ENCODE measurements around the gene PKNOX1. TPM values are rescaled to one million over a fixed set of nuclear protein-coding genes. Genes with fewer than 3 reads are reported as not detected.
"Not testable (repeated sequence)": the region's sequence is repeated elsewhere in the genome, so short reads cannot be mapped to it uniquely, and the experiment has no call there.

The PKNOX1 gene
- polyA plus RNA-seq, 6 donors from 2014 or later = 10.8 to 29.5 (median 20.9) TPM

DNA sequence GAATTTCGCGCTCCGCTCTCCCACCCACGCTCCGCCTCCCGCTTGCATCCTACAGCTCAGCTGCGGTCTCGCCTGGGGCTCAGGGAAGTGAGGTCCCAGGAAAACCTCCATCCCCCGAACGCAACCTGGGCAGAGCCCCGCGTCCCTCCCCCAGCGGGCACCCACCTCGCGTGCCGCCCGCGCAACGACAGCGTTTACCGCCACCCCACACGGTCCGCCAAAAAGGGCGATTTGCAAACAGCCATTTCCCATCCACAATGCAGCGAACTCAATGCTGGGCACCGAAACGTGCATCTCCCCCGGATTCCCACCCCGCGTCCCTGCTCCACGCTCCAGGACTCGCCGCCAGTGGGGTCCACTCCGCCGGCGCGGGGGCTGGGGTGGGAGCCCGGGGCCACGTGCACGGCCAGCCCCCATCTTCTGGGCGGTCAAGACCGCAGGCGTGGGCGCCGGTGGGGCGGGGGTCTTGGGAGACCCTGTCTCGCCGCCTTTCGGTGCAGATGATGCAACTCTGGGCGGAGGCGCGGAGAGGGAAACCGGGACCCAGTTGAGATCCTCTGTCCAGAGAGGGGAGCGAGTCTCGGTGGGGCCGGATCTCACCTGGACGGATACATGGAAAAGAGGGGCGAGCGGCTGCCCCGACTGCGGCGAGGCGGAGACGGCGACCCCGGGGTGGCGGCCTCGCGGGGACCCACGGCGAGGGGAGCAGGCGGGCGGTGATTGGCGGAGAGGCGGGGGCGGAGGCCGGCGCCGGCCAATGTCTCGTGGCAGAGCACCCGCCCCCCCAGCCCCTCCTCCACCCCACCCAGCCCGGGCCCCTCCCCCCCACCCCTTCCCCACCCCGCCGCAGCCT lies 101.0 kb downstream of the PKNOX1 start, which contains the start of gene CBS:
TSS of gene CBS (minus strand) at position 666 of the 853 bp plus-strand sequence. CDS start 3,642 bp downstream, outside the sequence.
- not testable (repeated sequence) for H3K27ac Mint-ChIP-seq, H3K27me3 Mint-ChIP-seq, H3K4me3 Mint-ChIP-seq, H3K9me3 Mint-ChIP-seq, H3K4me1 Mint-ChIP-seq, H3K36me3 Mint-ChIP-seq, DNase-seq
- peak; percentile 16 to 28 for ATAC-seq (ENCODE audit: low read depth in 2 of 2)

DNA sequence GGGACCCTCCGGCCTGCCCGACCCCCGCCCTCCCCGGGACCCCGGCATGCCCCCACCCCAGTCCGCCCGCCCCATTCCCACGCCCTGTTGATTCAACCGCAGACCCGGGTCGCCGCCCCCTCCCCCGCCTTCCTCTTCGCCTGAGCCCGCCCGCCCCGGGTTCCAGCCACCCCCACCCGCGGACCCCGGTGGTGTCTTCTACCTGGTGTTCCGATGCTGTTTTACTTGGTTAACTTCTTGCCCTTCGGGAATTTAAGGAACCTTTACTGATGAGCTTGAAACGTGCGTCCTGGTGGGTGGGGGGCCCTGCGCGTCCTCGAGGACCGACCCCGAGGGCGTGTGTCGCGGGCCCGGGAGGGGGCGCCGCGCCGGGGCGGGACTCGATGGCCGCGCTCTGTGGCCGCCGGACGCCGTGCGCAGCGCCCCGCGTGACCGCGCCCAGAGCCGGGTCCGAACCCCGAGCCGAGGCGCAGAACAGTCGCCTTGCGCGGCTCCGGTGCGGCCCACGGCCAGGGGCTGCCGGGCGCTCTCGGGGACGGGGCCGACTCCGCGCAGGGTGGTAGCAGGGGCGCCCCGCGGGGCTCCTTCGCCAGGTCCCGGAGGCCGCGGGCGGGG lies 101.8 kb downstream of the PKNOX1 start:
- H3K9me3 Mint-ChIP-seq, H3K4me3 Mint-ChIP-seq, H3K27ac Mint-ChIP-seq, DNase-seq, H3K36me3 Mint-ChIP-seq, H3K27me3 Mint-ChIP-seq, H3K4me1 Mint-ChIP-seq: not testable (repeated sequence)
- peak in 1 of 2 donors; percentile 27 for ATAC-seq (ENCODE audit: low read depth in 2 of 2)

DNA sequence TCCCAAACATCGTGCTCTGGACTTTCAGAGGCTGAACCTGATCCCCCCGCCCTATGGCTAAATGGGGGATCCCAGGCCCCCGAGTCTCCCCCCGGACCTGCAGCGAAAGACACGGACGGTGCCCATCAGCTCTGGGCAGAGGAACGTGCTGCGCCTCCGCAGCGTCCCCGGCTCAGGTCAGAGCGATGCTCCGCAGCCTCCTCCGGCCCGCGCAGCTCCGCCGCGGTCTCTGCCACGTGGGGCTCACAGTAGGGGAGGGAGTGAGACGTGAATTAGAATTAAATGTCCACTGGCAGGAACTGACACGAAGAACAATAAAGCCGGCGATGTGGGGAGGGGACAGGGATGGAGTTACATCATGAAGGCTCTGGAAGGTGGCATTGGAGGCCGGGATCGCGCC lies 102.3 kb downstream of the PKNOX1 start:
- not testable (repeated sequence) for H3K27ac Mint-ChIP-seq, H3K4me1 Mint-ChIP-seq, H3K36me3 Mint-ChIP-seq, H3K4me3 Mint-ChIP-seq, H3K27me3 Mint-ChIP-seq, DNase-seq, H3K9me3 Mint-ChIP-seq
- ATAC-seq (ENCODE audit: low read depth in 2 of 2) = peak in 1 of 2 donors; percentile 28

DNA sequence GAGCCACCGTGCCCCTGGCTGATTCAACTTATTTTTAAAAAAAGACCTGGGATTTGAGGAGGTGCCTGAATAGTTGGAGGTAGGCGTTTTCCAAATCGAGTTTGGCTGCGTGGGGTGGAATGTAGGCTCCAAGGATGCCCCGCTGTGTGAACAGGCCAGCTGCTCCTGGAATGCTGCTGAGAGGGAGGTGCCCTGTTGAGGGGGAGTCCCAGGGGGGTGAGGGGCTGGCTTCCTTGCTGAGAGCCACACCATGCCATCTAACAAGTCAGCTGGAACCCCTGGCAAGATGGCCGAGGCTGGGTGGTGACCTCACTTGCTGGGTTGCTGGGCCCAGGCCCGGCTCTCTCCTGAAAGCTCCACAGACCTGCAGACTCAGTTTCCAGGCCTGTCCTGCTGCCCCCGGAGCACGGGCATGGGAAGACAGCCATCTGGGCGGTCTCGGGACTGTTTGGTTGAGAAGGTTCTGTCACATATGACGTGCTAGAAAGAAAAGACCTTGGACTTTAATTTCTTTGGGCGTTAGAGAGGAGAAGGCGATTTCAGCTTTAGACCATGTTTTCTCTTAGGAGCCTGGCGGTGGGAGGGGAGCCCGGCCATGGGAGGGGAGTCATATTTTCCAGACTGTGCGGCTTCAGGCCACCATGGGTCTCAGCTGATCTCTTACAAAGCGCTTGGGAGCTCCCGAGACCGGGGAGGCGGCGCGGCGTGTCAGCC lies 108.4 kb downstream of the PKNOX1 start:
- DNase-seq; H3K27me3 Mint-ChIP-seq; H3K27ac Mint-ChIP-seq; H3K4me1 Mint-ChIP-seq; H3K9me3 Mint-ChIP-seq; H3K4me3 Mint-ChIP-seq; ATAC-seq (ENCODE audit: low read depth in 2 of 2); H3K36me3 Mint-ChIP-seq: not testable (repeated sequence)

Other genes with a start within 250 kb of the PKNOX1 start
- 10 to 100 TPM in 4 of 6 donors, 1 to 10 TPM in 2; 8.7 to 18.4 (median 10.5) TPM for gene WDR4, start 95.0 kb upstream of the PKNOX1 start, polyA plus RNA-seq (ENCODE audit: low read depth in 6 of 6)
- 10 to 100 TPM in 4 of 6 donors, 1 to 10 TPM in 2; 4.3 to 22.0 (median 12.4) TPM for gene NDUFV3, start 81.3 kb upstream of the PKNOX1 start, polyA plus RNA-seq (ENCODE audit: low read depth in 6 of 6)
- gene ERVH48-1, start 48.9 kb upstream of the PKNOX1 start, polyA plus RNA-seq (ENCODE audit: low read depth in 6 of 6) = not detected
- gene CBS, start 101.3 kb downstream of the PKNOX1 start, polyA plus RNA-seq (ENCODE audit: low read depth in 6 of 6) = under 1 TPM in 1 of 6 donors, not detected in 5; 0.17 TPM
- 10 to 100 TPM; 49.8 to 87.0 (median 75.0) TPM for gene U2AF1, start 133.0 kb downstream of the PKNOX1 start, polyA plus RNA-seq (ENCODE audit: low read depth in 6 of 6)
- not detected for gene CRYAA, start 194.4 kb downstream of the PKNOX1 start, polyA plus RNA-seq (ENCODE audit: low read depth in 6 of 6)